ENCODE measurements around the gene PPP1R2.
A peak's percentile ranks its signal among the peaks of the same experiment; 100 is the strongest.

GRCh38 chr3:195570912-195571311, 27.8 kb upstream of the PPP1R2 start:
- TF ChIP-seq CTCF (IDR thresholded peaks at IDR 0.05; ENCODE audit: poor library complexity, severe bottlenecking), result no peak
- peak; percentile 41 for TF ChIP-seq EP300 (conservative IDR thresholded peaks at IDR 0.05; ENCODE audit: poor library complexity, severe bottlenecking)
- no peak for TF ChIP-seq SMC3 (conservative IDR thresholded peaks at IDR 0.05; ENCODE audit: poor library complexity)
- TF ChIP-seq RAD21 (conservative IDR thresholded peaks at IDR 0.05), result no peak
- TF ChIP-seq REST (IDR thresholded peaks at IDR 0.05; ENCODE audit: borderline replicate concordance), result peak; percentile 42
- no peak for TF ChIP-seq EZH2 (IDR thresholded peaks at IDR 0.05; ENCODE audit: borderline replicate concordance, insufficient read depth, low read length, poor library complexity, severe bottlenecking)
- TF ChIP-seq POLR2AphosphoS5 (IDR thresholded peaks at IDR 0.05), result no peak
- no peak for TF ChIP-seq TAF1 (IDR thresholded peaks at IDR 0.05; ENCODE audit: low read depth)
